ENCODE results near the gene BLNK. TPM values are rescaled to one million over a fixed set of nuclear protein-coding genes. Genes with fewer than 3 reads are reported as not detected.

Gene BLNK
- total RNA-seq, 1 donor from 2014 or later, result 267 TPM

- DNase-seq (no peak), ATAC-seq (ENCODE audit: low read depth) (no peak)
- CTCF ChIA-PET, result interaction anchor here (10.8 kb wide), 1 partner anchor 69 kb away, joined by 612 read pairs; no protein-coding TSS in a partner anchor
- POLR2A ChIA-PET, result no interaction called here
- Mint-ChIP-seq H3K4me3 (no peak overlapping the region), H3K36me3 (ENCODE audit: low read depth) (no peaks in the 10 kb centered on the region), H3K27ac (no peak overlapping the region), H3K4me1 (peaks cover 50% of the 10 kb centered on the region), H3K27me3 (no peaks in the 10 kb centered on the region), H3K9me3 (no peaks in the 10 kb centered on the region)
- no peak for TF ChIP-seq CTCF (IDR thresholded peaks at IDR 0.05)
- intact Hi-C loops (cut with micrococcal nuclease), result loop anchor here (10.0 kb wide), 1 partner anchor 253 kb away; the partner anchor contains the start of gene CCNJ
Measured at GRCh38 chr10:96297486-96297885, 26.1 kb upstream of the BLNK start.

GRCh38 chr10:96295475-96295874 lies 24.1 kb upstream of the BLNK start:
- TF ChIP-seq CTCF (IDR thresholded peaks at IDR 0.05), result no peak
- no peaks in the 10 kb centered on the region for H3K27me3 Mint-ChIP-seq
- intact Hi-C loops (cut with micrococcal nuclease), result loop anchor here (10.0 kb wide), 1 partner anchor 251 kb away; the partner anchor contains the start of gene CCNJ
- ATAC-seq (ENCODE audit: low read depth) (no peak), DNase-seq (no peak)
- no peak overlapping the region for H3K4me3 Mint-ChIP-seq
- peaks cover 58% of the 10 kb centered on the region for H3K4me1 Mint-ChIP-seq
- ChIA-PET POLR2A (interaction anchor here (0.5 to 6.3 kb wide), 2 partner anchors 22 to 67 kb away, joined by 4 to 169 read pairs; no protein-coding TSS in a partner anchor), CTCF (interaction anchor here (0.9 to 10.8 kb wide), 5 partner anchors 15 to 278 kb away, joined by 3 to 612 read pairs (median 4); no protein-coding TSS in a partner anchor)
- peak overlapping the region; percentile 26 for H3K27ac Mint-ChIP-seq
- no peaks in the 10 kb centered on the region for H3K36me3 Mint-ChIP-seq (ENCODE audit: low read depth)
- no peaks in the 10 kb centered on the region for H3K9me3 Mint-ChIP-seq

GRCh38 chr10:96292971-96293920 lies 21.9 kb upstream of the BLNK start:
- DNase-seq (no peak), ATAC-seq (ENCODE audit: low read depth) (peak; percentile 67)
- TF ChIP-seq CTCF (IDR thresholded peaks at IDR 0.05), result peak; percentile 62
- Mint-ChIP-seq H3K4me1 (peaks cover 59% of the 10 kb centered on the region), H3K9me3 (no peaks in the 10 kb centered on the region), H3K36me3 (ENCODE audit: low read depth) (no peaks in the 10 kb centered on the region), H3K4me3 (no peak overlapping the region), H3K27me3 (no peaks in the 10 kb centered on the region), H3K27ac (peak overlapping the region; percentile 68)
- ChIA-PET CTCF (interaction anchor here (0.7 to 10.8 kb wide), 20 partner anchors 9 to 276 kb away, joined by 3 to 612 read pairs (median 5); partner anchors contain the start of gene BLNK), POLR2A (interaction anchor here (0.9 to 6.3 kb wide), 5 partner anchors 17 to 203 kb away, joined by 3 to 199 read pairs (median 5); partner anchors contain the start of gene BLNK)
- intact Hi-C loops (cut with micrococcal nuclease), result loop anchor here (1.0 to 10.0 kb wide), 7 partner anchors 36 to 276 kb away; partner anchors contain the start of genes CCNJ and ZNF518A

GRCh38 chr10:96290368-96291133 lies 19.2 kb upstream of the BLNK start:
- Mint-ChIP-seq H3K36me3 (ENCODE audit: low read depth) (no peaks in the 10 kb centered on the region), H3K27me3 (no peaks in the 10 kb centered on the region), H3K9me3 (no peaks in the 10 kb centered on the region), H3K27ac (peak overlapping the region; percentile 96), H3K4me3 (peak overlapping the region; percentile 74), H3K4me1 (peaks cover 78% of the 10 kb centered on the region)
- no peak for DNase-seq
- no peak for TF ChIP-seq CTCF (IDR thresholded peaks at IDR 0.05)
- ChIA-PET POLR2A (interaction anchor here (0.6 to 6.3 kb wide), 14 partner anchors 19 to 201 kb away, joined by 3 to 199 read pairs (median 5); partner anchors contain the start of genes BLNK and ZNF518A), CTCF (interaction anchor here (1.0 to 10.8 kb wide), 17 partner anchors 11 to 275 kb away, joined by 3 to 612 read pairs (median 5); partner anchors contain the start of gene BLNK)
- intact Hi-C loops (cut with micrococcal nuclease), result loop anchor here (5.0 to 10.0 kb wide), 3 partner anchors 33 to 246 kb away; partner anchors contain the start of genes CCNJ and ZNF518A
- peak; percentile 9 for ATAC-seq (ENCODE audit: low read depth)
